ENCODE data around the gene TERT. TPM values are rescaled to one million over a fixed set of nuclear protein-coding genes. Genes with fewer than 3 reads are reported as not detected.

The TERT gene
- total RNA-seq, 1 experiment from 2014 or later, result 0.80 TPM

- ATAC-seq (no peak), DNase-seq (no peak)
- H3K9me2 ChIP-seq (replicated peaks; ENCODE audit: low read length), result no peaks in the 10 kb centered on the region
- no peak overlapping the region for H3K9ac ChIP-seq (ENCODE audit: low read length)
- POLR2A ChIA-PET (ENCODE audit: unreplicated experiment), result no interaction called here
- no peaks in the 10 kb centered on the region for H3K27me3 ChIP-seq (ENCODE audit: low read length)
- intact Hi-C loops (cut with micrococcal nuclease), result no loop called here
- H3K36me3 ChIP-seq (ENCODE audit: low read depth, low read length), result no peaks in the 10 kb centered on the region
- no peak for TF ChIP-seq EZH2 (IDR thresholded peaks at IDR 0.05; ENCODE audit: low read length, unreplicated experiment)
- no peak for TF ChIP-seq EZH2phosphoT487 (IDR thresholded peaks at IDR 0.05; ENCODE audit: borderline replicate concordance, low read length)
- no peak for TF ChIP-seq CTCF (conservative IDR thresholded peaks at IDR 0.05; ENCODE audit: low read depth, low read length)
- no peak overlapping the region for H3K4me2 ChIP-seq (ENCODE audit: low read length)
- no peak overlapping the region for H2AFZ ChIP-seq (ENCODE audit: low read length)
- CTCF ChIA-PET, result no interaction called here
- no peaks in the 10 kb centered on the region for H3K79me2 ChIP-seq (ENCODE audit: low read length)
- no peak overlapping the region for H3K4me3 ChIP-seq (ENCODE audit: low read length)
- no peaks in the 10 kb centered on the region for H3K9me3 ChIP-seq (ENCODE audit: low read length)
- no TSS peak for BruUV-seq (replicated peaks)
- H3F3A ChIP-seq (ENCODE audit: low read length, unreplicated experiment), result no peaks in the 10 kb centered on the region
- no peak overlapping the region for H3K27ac ChIP-seq (ENCODE audit: low read length)
- H3K4me1 ChIP-seq (ENCODE audit: insufficient read depth, low read length), result no peaks in the 10 kb centered on the region
- H4K20me1 ChIP-seq (ENCODE audit: low read length), result no peaks in the 10 kb centered on the region
These were observed 20.4 kb downstream of the TERT start for GRCh38 chr5:1274471-1274870.

- no peak overlapping the region for H3K27ac ChIP-seq (ENCODE audit: low read length)
- H3K9me2 ChIP-seq (replicated peaks; ENCODE audit: low read length), result no peaks in the 10 kb centered on the region
- no peaks in the 10 kb centered on the region for H4K20me1 ChIP-seq (ENCODE audit: low read length)
- H3K4me1 ChIP-seq (ENCODE audit: insufficient read depth, low read length), result no peaks in the 10 kb centered on the region
- no peak overlapping the region for H3K9ac ChIP-seq (ENCODE audit: low read length)
- ChIA-PET POLR2A (ENCODE audit: unreplicated experiment) (no interaction called here), CTCF (no interaction called here)
- no peaks in the 10 kb centered on the region for H3K27me3 ChIP-seq (ENCODE audit: low read length)
- H3K36me3 ChIP-seq (ENCODE audit: low read depth, low read length), result no peaks in the 10 kb centered on the region
- intact Hi-C loops (cut with micrococcal nuclease), result no loop called here
- no peak for ATAC-seq
- no peaks in the 10 kb centered on the region for H3K79me2 ChIP-seq (ENCODE audit: low read length)
- H3K4me2 ChIP-seq (ENCODE audit: low read length), result no peak overlapping the region
- no peaks in the 10 kb centered on the region for H3F3A ChIP-seq (ENCODE audit: low read length, unreplicated experiment)
- TF ChIP-seq CTCF (conservative IDR thresholded peaks at IDR 0.05; ENCODE audit: low read depth, low read length), result no peak
- TF ChIP-seq EZH2phosphoT487 (IDR thresholded peaks at IDR 0.05; ENCODE audit: borderline replicate concordance, low read length), result no peak
- TF ChIP-seq EZH2 (IDR thresholded peaks at IDR 0.05; ENCODE audit: low read length, unreplicated experiment), result no peak
- no peak for DNase-seq
- no TSS peak for BruUV-seq (replicated peaks)
- no peak overlapping the region for H2AFZ ChIP-seq (ENCODE audit: low read length)
- H3K9me3 ChIP-seq (ENCODE audit: low read length), result no peaks in the 10 kb centered on the region
- no peak overlapping the region for H3K4me3 ChIP-seq (ENCODE audit: low read length)
These were observed 21.1 kb downstream of the TERT start for GRCh38 chr5:1273745-1274144.

GRCh38 chr5:1272201-1272600, 22.7 kb downstream of the TERT start:
- ATAC-seq (no peak), DNase-seq (no peak)
- no peaks in the 10 kb centered on the region for H3K27me3 ChIP-seq (ENCODE audit: low read length)
- H2AFZ ChIP-seq (ENCODE audit: low read length), result no peak overlapping the region
- no peak overlapping the region for H3K4me2 ChIP-seq (ENCODE audit: low read length)
- H3K27ac ChIP-seq (ENCODE audit: low read length), result no peak overlapping the region
- CTCF ChIA-PET, result no interaction called here
- POLR2A ChIA-PET (ENCODE audit: unreplicated experiment), result no interaction called here
- no peaks in the 10 kb centered on the region for H3K36me3 ChIP-seq (ENCODE audit: low read depth, low read length)
- TF ChIP-seq EZH2phosphoT487 (IDR thresholded peaks at IDR 0.05; ENCODE audit: borderline replicate concordance, low read length) (no peak), CTCF (conservative IDR thresholded peaks at IDR 0.05; ENCODE audit: low read depth, low read length) (no peak), EZH2 (IDR thresholded peaks at IDR 0.05; ENCODE audit: low read length, unreplicated experiment) (no peak)
- H3K4me1 ChIP-seq (ENCODE audit: insufficient read depth, low read length), result no peaks in the 10 kb centered on the region
- H3K79me2 ChIP-seq (ENCODE audit: low read length), result no peaks in the 10 kb centered on the region
- no peaks in the 10 kb centered on the region for H3K9me3 ChIP-seq (ENCODE audit: low read length)
- H3K4me3 ChIP-seq (ENCODE audit: low read length), result no peak overlapping the region
- intact Hi-C loops (cut with micrococcal nuclease), result no loop called here
- no peaks in the 10 kb centered on the region for H3F3A ChIP-seq (ENCODE audit: low read length, unreplicated experiment)
- H4K20me1 ChIP-seq (ENCODE audit: low read length), result no peaks in the 10 kb centered on the region
- BruUV-seq (replicated peaks), result no TSS peak
- H3K9me2 ChIP-seq (replicated peaks; ENCODE audit: low read length), result no peaks in the 10 kb centered on the region
- no peak overlapping the region for H3K9ac ChIP-seq (ENCODE audit: low read length)

Data from PC-3 (cell line).